HG02885 (cell line): ENCODE data around the gene IL4I1.
"Not testable (repeated sequence)": the region's sequence is repeated elsewhere in the genome, so short reads cannot be mapped to it uniquely, and the experiment has no call there.

Experiments
- ATAC-seq: cut with Tn5 transposase; IDR thresholded peaks from one replicate; pipeline ENCODE4 v1.9.1; 2021; ENCODE audit warnings: mild to moderate bottlenecking; ENCODE audit not compliant: unreplicated experiment, poor library complexity

The IL4I1 gene

GRCh38 chr19:49925486-49925885 lies 28.8 kb upstream of the IL4I1 start:
- no peak for ATAC-seq

DNA sequence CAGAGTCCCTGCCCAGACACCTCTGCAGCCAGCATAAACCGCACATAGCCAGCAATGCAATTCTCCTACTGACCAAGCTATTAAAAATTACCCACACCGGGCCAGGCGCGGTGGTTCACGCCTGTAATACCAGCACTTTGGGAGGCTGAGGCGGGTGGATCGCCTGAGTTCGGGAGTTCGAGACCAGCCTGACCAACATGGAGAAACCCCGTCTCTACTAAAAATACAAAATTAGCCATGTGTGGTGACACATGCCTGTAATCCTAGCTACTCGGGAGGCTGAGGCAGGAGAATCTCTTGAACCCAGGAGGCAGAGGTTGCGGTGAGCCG lies 28.2 kb upstream of the IL4I1 start:
- not testable (repeated sequence) for ATAC-seq

DNA sequence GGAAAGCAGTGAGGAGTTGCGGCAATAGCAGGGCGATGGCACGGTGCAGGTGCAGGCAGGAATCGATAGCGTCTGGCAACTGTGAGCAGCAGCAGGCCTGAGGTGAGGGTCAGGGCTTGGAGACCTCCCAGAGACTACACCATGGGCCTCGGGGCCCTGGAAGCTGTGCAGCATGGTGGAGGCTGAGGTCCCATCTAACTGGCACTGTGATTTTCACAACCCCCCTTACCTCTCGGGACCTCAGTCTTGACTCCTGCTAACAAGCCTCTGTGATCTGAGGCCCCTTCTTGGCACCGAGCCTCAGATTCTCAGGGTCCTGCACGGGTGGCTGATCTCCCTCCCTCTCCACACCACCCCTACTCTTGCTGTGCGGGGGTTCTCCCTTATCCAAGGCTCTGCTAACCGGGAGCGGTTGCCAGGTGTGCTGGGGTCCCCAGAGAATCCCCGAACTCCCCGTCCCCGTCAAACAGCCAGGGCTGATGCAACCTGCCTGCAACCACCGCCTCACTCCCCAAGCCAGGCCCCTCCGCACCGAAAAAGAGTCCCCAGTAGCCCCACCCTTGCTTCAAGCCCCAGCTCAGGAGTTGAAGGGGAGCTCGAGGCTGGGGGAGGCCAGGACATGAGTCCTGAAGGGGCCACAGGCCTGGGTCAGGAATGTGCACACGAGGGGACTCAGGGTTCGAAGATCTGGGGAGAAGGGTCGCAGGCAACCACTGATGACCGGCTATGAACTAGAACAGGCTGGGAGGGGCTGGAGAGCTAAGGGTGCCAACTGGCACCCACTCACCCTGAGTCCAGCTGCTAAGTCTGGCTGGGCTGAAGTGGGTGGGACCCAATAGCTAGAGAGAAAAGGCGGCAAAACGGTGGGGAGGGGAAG lies 27.6 kb upstream of the IL4I1 start:
- no peak for ATAC-seq

DNA sequence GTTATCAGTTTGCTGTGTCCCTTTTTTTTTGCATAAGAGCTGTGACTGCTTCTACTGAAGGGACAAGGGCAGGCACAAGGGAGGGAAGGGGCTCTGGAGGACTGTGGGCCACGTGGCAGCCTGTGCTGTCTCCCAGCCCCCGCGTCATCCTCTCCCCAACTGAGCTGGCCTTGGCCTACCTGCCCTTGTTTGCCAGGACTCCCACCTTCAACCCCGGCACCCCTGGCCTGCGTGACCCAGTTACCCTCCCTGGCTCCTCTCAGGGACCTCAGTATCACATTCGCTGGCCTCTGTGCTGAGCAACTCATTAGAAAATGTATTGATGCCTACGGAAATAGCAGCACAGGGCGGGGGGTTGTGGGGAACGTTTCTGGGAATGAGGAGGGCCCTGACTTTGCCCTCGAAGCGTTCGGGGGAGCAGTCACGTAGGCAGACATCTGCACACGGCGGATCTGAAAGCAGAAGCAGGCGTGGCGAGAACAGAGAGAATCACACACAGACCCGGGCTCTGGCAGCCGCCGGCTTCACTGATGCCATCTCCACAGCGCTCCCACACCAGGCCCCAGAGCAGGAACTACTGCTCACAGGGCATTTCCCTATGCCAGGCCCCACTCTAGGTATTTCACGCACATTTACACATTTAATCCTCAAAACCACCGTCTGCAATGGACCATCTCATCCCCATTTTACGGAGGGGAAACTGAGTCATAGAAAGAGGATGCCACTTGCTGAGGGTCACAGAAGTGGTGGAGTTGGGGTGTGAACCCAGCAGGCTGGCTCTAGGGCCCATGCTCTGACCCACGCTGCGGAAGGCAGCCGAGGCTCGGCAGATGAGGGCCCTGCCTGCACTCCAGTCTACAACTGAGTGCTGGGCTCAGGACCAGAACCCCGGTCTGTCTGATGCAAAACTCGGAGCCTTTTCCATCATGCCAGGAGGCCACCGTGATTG lies 26.6 kb upstream of the IL4I1 start:
- ATAC-seq, result peak; percentile 39

DNA sequence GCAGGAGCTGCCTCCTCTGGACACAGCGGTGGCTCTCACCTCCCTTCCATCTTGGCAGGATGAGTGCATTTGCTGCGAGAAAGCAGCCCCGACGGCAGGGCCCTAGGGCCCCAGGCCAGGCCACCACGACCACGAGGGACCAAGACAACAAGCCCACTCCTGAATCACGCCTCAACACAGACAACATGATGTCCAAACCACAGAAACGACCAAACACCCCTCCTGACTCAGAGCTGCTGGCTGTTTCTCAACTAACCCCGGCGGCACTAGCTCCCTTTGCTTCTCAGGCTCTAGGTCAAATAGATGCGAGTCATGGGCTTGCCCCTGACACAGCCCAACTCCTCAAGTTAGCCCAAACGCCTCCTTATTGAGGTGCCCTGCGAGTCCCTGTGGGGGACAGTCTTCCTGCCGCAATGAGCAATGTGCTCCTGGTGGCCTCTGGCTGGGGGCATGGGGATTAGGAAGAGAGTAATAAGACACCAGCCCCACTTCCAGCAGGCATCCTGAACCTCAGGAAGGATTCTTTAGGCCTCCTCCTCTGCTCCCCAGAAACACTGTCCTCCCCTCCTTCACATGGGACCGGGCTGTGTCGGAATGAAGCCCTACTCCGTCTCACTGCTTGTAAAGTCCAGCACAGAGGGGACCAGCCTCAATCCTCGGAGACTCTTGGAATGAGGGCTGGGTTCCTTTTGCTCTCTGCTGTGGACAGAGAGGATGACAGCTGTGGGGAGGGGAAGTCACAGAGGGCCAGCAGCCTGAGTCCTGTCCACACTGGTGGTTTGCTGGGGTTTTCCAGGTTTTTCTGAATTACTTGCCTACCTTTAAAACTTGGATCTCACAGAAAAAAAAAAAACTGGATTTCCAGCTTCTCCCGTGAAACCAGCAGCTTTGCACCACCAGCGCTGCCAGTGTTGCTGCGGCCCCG lies 25.4 kb upstream of the IL4I1 start:
- no peak for ATAC-seq

GRCh38 chr19:49920624-49921363 lies 24.1 kb upstream of the IL4I1 start:
- peak; percentile 36 for ATAC-seq

GRCh38 chr19:49918089-49918488 lies 21.4 kb upstream of the IL4I1 start:
- ATAC-seq, result no peak

DNA sequence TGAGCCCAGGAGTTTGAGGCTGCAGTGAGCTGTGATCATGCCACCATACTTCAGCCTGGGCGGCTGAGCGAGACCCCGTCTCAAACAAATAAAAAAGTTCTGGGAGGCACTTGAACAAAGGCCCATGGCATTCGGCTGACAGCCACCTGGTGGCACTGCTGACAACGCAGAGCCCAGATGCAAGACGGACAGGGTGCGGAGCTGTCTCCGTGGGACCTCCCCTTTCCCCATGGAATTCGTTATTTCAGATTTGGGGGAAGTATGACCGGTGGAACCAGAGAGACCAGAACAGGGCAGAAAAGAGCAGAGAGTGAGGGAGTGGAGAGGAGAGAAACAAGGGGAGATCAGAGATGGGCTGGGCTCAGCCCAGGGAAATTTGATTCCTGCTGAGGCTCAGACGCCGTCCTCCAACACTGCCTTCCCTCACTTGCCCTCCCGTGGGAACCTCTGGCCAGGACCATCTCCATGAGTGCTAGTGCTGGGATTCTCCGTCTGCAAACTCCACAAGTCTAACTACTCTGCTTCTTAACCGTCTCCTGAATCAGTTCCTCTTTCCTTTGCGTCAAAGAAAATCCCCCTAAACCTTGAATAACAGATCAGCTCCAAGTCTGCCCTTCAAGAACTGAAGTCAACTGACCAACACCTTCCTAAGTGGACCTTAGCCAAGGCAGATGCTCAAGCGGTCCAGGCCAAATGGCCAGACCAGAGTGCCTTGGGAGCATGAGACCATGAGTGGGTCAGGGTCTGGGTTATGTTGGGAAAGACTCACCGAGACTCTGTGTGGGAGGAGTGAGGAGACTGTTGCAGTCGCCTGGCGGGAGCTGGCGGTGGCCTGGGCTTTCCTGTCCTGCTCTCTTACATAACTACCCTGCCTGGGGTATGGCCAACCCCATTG lies 20.4 kb upstream of the IL4I1 start:
- no peak for ATAC-seq

DNA sequence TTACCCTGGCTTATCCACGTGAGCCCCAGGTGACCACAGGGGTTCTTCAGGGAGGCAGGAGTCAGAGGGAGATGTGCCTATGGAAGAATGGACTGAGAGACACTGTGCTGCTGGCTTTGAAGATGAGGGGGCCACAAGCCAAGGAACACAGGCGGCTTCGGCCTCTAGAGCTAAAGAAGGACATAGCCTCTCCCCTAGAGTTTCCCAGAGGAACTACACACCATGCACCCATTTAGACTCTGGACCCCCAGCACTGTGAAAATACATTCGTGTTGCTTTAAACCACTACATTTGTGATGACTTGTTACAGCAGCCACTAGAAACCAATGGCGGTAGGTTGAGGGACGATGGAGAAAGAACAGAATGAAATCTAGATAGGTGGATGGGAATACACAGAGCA lies 18.6 kb upstream of the IL4I1 start:
- ATAC-seq, result no peak

- ATAC-seq, result no peak
Observed at GRCh38 chr19:49913720-49914119, 17.0 kb upstream of the IL4I1 start.

- no peak for ATAC-seq
Observed at GRCh38 chr19:49912965-49913685, 16.4 kb upstream of the IL4I1 start.

DNA sequence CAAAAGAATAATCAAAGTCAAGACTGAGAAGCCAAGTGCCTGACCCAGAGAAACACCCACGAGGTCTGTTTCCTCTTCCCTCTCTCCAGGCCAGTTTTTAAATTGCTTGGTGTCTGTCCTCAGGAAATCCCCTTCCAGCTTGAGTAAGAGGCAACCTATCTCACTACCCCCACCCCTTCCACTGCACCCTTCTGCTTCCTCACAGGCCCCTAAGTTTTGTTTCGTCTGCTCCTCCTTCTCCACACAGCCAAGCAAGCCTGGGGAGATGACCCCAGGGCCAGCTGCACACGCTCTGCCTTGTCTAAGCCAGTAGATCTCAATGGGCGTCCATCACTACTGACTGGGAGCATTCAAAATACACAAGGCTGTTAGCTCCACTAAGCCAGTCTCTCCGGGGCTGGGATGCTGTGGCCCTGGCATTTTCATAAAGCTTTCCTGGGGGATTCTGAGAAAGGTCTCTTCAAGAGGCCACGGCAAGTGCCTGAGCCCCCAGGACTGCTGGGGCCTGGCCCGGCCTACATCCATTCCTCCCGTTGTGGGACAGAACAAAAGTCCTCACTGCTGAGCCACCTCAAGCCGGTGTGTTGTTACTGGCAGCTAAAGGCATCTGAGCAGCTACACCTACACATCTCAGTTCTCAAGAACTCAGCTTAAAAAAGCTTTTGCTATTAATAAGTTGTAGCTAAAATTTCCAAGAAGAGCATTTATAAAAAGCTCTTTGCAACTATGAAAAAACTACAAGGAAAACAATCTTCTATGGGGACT lies 14.9 kb upstream of the IL4I1 start:
- peak; percentile 37 for ATAC-seq

DNA sequence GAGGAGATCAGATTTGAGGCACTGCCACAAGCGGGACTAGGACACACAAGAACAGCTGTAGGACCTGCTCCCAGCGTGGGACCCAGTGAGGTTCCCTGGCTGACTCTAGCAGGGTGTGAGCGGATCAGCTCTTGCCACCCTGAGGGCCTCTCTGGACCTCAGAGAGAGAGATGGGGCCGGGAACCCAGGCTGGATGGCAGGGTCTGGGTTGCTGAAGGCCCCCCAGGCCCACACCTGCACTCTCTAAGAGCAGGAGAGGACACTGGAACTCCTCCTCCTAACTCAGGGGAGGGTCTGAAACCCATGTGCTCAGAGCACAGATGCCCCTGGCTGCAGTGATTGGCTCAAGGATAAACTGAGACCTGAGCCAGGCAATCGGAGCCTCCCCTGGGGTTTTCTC lies 13.5 kb upstream of the IL4I1 start:
- ATAC-seq, result no peak

GRCh38 chr19:49908480-49909420 lies 12.1 kb upstream of the IL4I1 start:
- no peak for ATAC-seq

GRCh38 chr19:49907745-49908446 lies 11.2 kb upstream of the IL4I1 start:
- peak; percentile 37 for ATAC-seq
